IPS DF 4.7 (cell line): ENCODE results near the gene LRRC74A.
"Not testable (repeated sequence)": the region's sequence is repeated elsewhere in the genome, so short reads cannot be mapped to it uniquely, and the experiment has no call there.

Source experiments
- DNase-seq: peaks from one replicate; pipeline ENCODE4 v3.0.0-alpha.2; 2013; ENCODE audit warnings: low spot score; ENCODE audit errors: extremely low read depth

LRRC74A gene

GRCh38 chr14:76884853-76885276 lies 58.7 kb downstream of the LRRC74A start:
- DNase-seq = no peak

GRCh38 chr14:76887191-76887590 lies 61.0 kb downstream of the LRRC74A start:
- no peak for DNase-seq

DNA sequence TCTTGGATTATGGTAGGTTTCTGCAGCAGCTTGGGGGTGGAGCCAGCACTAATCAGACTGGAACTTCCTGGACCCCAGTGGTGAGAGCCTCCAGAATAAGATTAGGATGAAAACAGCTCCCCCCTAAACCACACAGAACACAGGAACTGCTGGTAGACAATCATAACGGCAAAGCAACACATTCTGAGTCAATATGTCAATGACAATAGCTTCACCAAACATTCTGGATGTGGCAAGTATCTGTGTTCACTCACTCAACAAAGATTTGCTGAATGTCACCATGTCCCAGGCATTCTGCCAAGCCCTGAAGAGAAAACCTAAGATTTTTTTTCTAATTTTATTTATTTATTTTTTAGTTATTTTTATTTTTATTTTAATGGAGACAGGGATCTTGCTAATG lies 65.2 kb downstream of the LRRC74A start:
- no peak for DNase-seq

- no peak for DNase-seq
Observed at GRCh38 chr14:76894308-76894707, 68.1 kb downstream of the LRRC74A start.

DNA sequence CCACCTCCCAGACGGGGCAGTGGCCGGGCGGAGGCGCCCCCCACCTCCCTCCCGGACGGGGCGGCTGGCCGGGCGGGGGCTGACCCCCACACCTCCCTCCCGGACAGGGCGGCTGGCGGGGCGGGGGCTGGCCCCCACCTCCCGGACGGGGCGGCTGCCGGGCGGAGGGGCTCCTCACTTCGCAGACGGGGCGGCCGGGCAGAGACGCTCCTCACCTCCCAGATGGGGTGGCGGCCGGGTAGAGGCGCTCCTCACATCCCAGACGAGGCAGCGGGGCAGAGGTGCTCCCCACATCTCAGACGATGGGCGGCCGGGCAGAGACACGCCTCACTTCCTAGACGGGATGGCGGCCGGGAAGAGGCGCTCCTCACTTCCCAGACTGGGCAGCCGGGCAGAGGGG lies 71.8 kb downstream of the LRRC74A start:
- not testable (repeated sequence) for DNase-seq

GRCh38 chr14:76900682-76901081 lies 74.5 kb downstream of the LRRC74A start:
- no peak for DNase-seq

DNA sequence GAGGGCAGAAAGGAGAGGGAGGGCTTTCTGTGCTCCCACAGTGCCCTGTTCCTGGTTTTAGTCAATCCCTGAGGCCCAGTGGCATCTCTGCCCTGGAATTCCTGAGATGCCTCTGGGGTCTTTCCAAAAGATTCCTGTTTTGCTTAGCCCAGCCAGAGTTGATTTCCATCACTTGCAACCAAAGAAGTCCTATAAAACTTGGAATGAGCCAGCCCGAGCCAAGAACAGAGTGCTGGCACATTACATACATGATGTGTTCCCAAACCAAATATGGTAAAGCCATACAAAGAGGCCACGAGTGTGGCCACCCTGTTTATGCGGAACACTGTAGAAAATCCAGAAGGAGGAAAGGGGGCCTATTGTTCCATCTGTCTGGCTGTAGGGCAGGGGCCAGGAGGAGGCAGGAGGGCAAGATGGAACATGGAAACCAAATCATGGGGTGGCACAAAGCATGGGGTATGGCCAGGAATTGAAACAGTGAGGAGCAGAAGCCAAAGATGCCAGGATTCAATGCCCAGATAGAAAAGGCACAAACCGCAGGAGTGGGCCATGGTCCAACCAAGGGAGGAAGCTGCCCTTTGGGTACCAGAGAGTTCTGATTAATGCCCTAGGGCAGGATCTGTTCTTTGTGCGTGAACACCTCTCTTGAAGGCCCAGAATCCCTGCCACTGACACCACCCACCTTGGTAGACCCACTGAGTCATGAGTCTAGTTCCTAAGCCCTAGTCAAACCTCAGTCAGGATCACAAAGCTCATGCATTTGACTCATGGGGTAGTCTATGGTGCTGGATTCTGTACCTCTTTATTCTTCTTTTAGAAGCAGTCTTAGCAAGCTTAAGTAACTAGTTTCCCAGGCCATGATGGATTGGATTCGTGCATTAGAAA lies 75.2 kb downstream of the LRRC74A start:
- DNase-seq = no peak

DNA sequence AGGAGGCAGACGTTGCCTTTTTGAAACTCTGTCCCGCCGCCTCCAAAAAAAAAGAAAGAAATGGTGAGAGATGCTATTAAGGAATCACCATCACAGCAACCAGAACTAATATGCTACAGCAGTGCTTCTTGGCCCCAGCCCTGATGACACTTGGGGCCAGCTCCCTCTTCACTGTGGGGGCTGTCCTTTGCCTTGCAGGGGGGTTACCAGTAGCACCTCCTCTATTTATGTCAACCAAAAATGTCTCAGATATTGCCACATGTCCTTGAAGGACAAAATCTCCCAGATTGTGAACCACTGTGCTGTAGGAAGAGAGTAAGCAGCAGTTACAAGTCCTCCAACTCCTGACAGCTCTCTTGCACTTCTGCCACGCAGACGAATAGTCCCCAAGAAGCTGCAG lies 76.4 kb downstream of the LRRC74A start:
- no peak for DNase-seq

GRCh38 chr14:76904100-76904739 lies 78.0 kb downstream of the LRRC74A start:
- DNase-seq = no peak

DNA sequence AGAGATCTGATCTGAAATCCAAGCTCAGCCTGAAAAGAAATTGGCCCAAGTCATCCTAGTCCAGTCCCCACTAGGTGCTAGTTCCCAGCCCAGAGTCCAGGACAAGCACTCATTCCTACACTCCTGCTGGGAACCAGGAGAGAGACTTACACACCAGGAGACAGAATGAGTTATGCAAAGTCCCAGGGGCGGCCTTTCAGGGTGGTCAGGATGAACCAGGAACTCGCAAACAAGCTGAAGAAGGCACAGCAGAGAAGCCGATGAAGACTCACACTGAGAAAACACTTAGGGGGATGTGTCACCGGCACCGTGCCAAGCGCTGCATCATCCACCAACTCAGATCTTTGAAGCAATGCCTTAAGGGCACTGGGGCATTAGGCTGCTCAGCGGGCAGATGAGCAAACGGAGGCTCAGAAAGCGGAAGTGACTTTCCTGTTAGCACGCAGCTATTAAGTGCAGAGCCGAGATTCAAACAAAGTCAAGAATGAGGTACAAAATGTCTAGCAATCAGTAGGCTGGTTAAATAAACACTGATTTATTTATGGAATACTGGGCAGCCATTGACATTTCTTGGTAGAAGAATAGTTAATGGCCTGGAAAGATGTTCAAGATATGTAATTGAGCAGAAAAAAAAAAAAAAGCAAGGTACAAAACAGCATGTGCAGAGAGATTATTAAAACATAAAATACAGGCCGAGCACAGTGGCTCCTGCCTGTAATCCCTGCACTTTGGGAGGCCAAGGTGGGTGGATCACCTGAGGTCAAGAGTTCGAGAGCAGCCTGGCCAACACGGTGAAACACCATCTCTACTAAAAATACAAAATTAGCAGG lies 78.7 kb downstream of the LRRC74A start:
- DNase-seq = no peak

- DNase-seq = no peak
Observed at GRCh38 chr14:76908834-76909233, 82.6 kb downstream of the LRRC74A start.

- DNase-seq = no peak
Observed at GRCh38 chr14:76909266-76909665, 83.1 kb downstream of the LRRC74A start.

DNA sequence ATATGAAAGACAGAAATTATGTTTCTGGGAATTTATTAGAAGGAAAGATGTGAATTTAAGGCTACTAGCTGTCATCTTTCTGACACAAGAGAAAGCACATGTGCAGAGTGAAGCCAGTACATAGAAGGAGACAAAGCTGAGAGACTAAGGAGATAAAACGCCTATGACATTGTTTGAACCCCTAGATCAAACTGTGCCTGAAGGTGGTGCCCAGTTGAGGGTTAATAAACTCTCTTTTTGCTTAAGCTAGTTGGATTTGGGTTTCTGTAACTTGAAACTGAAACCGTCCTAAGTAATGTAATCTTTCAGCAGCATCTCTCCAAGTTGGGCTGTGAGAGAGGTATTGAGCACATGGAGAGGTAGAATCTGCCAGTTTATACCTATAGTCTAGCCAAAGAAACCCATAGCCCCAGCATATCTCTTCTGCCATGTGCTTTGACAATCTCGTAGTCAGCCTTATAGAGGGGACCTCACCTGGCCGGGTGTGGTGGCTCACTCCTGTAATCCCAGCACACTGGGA lies 84.2 kb downstream of the LRRC74A start:
- no peak for DNase-seq

- no peak for DNase-seq
Observed at GRCh38 chr14:76911473-76911872, 85.3 kb downstream of the LRRC74A start.

GRCh38 chr14:76914533-76915081 lies 88.4 kb downstream of the LRRC74A start:
- DNase-seq = not testable (repeated sequence)

- no peak for DNase-seq
Observed at GRCh38 chr14:76916040-76916715, 90.0 kb downstream of the LRRC74A start.

DNA sequence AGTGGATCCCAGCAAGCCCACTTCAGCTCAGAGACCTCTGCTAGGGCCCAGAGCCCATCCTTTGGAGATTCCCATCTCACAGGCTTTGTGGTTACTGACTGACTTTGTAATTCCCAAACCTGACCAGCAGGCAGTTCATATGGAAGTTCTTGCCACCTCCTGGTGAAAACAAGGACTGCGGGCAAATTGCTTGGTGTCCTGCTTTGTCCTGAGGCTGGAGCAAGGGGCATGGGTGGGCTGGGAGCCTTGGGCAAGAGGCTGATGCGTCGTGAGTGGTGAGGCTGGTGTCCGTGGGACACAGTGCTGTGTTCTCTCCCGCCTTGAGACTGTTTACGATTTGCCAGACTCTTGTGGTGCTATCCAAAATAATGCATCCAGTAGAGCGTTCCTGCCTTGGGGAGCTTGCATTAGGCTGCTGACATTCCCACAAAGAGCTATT lies 91.0 kb downstream of the LRRC74A start:
- DNase-seq = peak; percentile 94

DNA sequence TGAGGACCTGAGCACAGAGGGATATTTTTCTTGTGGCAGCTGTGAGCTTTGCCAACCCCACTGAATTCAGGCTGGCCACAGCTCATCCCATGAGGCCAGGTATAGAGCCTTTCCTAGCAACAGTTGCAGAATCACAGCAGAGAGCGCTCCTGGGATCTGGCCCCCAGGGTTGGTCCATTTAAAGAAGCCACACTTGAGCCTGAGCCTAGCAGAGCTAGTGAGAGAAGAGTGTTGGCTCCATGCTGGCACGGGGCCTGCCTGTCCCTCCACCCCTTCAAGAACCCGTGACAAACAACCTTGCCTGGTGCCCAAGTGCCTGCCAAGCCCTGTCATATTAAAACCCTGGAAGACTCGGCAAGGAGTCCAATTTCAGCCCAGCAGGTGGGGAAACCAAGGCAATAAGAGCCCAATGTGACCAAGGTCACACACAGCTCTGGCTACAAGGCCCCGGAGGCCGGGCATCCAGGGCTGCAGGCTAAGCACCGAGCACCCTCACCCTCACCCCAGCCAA lies 91.6 kb downstream of the LRRC74A start:
- DNase-seq = no peak

DNA sequence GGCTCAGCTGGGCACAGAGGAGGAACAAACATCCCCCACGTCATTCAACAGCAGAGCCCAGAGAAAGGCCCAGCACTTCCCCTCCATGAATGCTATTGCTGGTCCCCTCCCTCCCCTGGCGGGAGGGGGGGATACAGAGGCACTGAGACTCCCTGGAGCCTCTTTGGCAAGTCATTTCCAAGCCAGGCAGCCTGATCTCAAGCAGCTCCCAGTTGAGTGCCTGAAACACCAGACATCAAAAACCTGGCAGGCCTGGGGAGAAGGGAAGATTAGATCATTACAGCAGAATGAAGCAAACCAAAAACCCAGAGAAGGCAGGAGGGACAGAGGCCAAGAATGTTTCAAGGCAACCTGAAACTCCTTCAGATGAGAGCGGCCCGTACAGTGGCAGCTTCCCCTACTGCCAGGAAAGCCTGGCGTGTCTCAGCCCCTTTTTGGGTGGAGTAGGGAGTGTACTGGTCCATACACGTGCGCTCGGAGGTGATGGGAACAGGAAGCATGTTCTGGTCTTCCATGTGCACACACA lies 92.1 kb downstream of the LRRC74A start:
- no peak for DNase-seq

- DNase-seq = no peak
Observed at GRCh38 chr14:76918782-76919394, 92.7 kb downstream of the LRRC74A start.
